Measurements from ENCODE around the gene RSRP1.

Gene RSRP1

DNA sequence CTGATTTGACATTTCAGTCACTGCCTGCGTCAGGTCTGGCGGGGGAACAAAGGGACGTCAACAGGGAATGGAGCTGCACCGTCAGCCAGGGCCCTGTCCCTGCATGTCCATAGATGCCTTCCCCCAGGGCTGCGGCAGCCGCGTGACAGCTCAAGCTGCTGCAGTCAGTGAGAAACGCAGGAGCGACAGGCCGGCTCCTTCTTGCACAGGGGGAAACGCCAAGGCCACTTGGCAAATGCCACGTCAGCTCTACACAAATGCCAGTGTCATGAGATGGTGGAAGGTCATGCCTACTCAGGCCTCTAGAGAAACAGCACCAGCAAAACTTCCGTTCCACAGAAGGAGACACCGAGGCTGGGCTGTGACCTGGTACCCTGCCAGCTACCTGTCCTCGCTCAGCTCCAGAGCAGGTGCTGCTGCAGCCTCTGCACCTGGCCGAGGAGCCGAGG lies 52.7 kb downstream of the RSRP1 start:
- no peaks in the 10 kb centered on the region for H3K9me3 ChIP-seq (ENCODE audit: control insufficient read depth, low read length)
- peaks cover 40% of the 10 kb centered on the region for H3K4me1 ChIP-seq (ENCODE audit: control insufficient read depth, insufficient read depth, low read length)
- H3K4me3 ChIP-seq (ENCODE audit: low read length) = no peak overlapping the region

DNA sequence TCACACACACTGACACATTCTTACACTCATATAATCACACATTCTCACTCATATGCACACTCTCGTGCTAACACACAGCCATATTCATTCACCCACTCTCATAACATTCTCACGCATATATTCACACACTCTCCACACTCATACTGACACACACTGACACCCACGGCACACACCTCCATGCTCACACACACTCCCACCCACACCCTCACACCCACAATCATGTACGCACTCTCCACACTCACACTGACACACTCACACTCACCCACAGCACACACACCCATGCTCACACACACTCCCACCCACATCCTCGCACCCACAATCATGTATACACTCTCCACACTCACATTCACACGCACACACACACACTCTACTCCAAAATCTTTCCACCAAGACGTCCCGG lies 53.2 kb downstream of the RSRP1 start:
- H3K36me3 ChIP-seq (ENCODE audit: control insufficient read depth, insufficient read depth, low read length) = no peaks in the 10 kb centered on the region

More for the DNA sequence above, 52.7 kb downstream of the RSRP1 start:
- peaks cover 8% of the 10 kb centered on the region for H3K27me3 ChIP-seq (ENCODE audit: control insufficient read depth, insufficient read depth, low read length)
- no peaks in the 10 kb centered on the region for H3K36me3 ChIP-seq (ENCODE audit: control insufficient read depth, insufficient read depth, low read length)
- H3K9ac ChIP-seq (ENCODE audit: low read length) = no peak overlapping the region

DNA sequence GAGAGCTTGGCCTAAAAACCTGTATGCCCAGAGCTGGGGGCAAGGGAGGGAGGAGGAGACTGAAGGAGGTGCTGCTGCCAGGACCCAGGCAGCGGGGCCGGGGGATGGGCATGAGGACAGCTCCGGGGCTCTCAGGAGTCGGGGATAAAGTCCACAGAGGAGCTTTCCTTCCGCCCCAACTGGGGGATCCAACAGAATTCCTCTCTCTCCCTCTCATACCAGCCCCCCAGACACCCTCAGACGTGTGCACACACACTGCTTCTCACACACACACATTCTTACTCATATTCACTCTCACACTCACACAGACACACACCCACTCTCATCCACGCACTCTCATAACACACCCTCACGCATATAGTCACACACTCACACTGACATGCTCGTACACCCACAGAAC lies 54.0 kb downstream of the RSRP1 start:
- no peak overlapping the region for H3K4me3 ChIP-seq (ENCODE audit: low read length)
- H3K9me3 ChIP-seq (ENCODE audit: control insufficient read depth, low read length) = no peaks in the 10 kb centered on the region
- H3K9ac ChIP-seq (ENCODE audit: low read length) = no peak overlapping the region
- peaks cover 8% of the 10 kb centered on the region for H3K27me3 ChIP-seq (ENCODE audit: control insufficient read depth, insufficient read depth, low read length)
- H3K4me1 ChIP-seq (ENCODE audit: control insufficient read depth, insufficient read depth, low read length) = peaks cover 30% of the 10 kb centered on the region
- no peaks in the 10 kb centered on the region for H3K36me3 ChIP-seq (ENCODE audit: control insufficient read depth, insufficient read depth, low read length)

More for the DNA sequence above, 53.2 kb downstream of the RSRP1 start:
- Histone ChIP-seq H3K9me3 (ENCODE audit: control insufficient read depth, low read length) (no peaks in the 10 kb centered on the region), H3K27me3 (ENCODE audit: control insufficient read depth, insufficient read depth, low read length) (peaks cover 8% of the 10 kb centered on the region), H3K9ac (ENCODE audit: low read length) (no peak overlapping the region), H3K4me3 (ENCODE audit: low read length) (no peak overlapping the region), H3K4me1 (ENCODE audit: control insufficient read depth, insufficient read depth, low read length) (peaks cover 35% of the 10 kb centered on the region)
